NB4 (cell line): ENCODE measurements around the gene RSF1.
"Not testable (repeated sequence)": the region's sequence is repeated elsewhere in the genome, so short reads cannot be mapped to it uniquely, and the experiment has no call there.

Source experiments
- DNase-seq: peaks from one replicate; pipeline ENCODE4 v3.0.0; 2010; ENCODE audit warnings: low read depth
- H3K4me3 ChIP-seq: one replicate; pipeline ENCODE4 v1.5.1; 2011; ENCODE audit warnings: mild to moderate bottlenecking, low read depth, low read length, moderate library complexity
- MYC ChIP-seq: IDR thresholded peaks from 2 replicates; pipeline ENCODE4 v1.6.1; 2011; ENCODE audit warnings: low read depth, low read length
- POLR2A ChIP-seq: IDR thresholded peaks from 2 replicates; pipeline ENCODE4 v1.6.1; 2011; ENCODE audit warnings: mild to moderate bottlenecking; ENCODE audit not compliant: insufficient read length; ENCODE audit errors: extremely low read depth
- TF ChIP-seq, protein P1 (sequence below): IDR thresholded peaks from one replicate; pipeline ENCODE4 v1.5.1; 2012; ENCODE audit warnings: low read depth, low read length
- TF ChIP-seq, protein P2 (sequence below): IDR thresholded peaks from 2 replicates; pipeline ENCODE4 v1.6.1; 2011; ENCODE audit warnings: low read depth, low read length

The RSF1 gene

DNA sequence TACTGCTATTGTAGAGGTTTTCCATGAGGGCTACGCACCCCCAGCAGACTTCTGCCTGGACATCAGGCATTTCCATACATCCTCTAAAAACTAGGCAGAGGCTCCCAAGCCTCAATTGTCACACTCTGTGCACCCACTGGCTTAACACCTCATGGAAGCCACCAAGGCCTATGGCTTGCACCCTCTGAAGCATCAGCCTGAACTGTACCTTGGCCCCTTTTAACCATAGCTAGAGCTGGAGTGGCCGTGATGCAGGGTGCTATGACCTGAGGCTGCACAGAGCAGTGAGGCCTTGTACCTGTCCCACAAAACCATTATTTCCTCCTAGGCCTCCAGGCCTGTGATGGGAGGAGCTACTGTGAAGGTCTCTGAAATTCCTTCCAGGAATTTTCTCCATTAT, 34.3 kb upstream of the RSF1 start:
- H3K4me3 ChIP-seq = no peak overlapping the region
- no peak for TF ChIP-seq MYC
- TF ChIP-seq, protein P1, sequence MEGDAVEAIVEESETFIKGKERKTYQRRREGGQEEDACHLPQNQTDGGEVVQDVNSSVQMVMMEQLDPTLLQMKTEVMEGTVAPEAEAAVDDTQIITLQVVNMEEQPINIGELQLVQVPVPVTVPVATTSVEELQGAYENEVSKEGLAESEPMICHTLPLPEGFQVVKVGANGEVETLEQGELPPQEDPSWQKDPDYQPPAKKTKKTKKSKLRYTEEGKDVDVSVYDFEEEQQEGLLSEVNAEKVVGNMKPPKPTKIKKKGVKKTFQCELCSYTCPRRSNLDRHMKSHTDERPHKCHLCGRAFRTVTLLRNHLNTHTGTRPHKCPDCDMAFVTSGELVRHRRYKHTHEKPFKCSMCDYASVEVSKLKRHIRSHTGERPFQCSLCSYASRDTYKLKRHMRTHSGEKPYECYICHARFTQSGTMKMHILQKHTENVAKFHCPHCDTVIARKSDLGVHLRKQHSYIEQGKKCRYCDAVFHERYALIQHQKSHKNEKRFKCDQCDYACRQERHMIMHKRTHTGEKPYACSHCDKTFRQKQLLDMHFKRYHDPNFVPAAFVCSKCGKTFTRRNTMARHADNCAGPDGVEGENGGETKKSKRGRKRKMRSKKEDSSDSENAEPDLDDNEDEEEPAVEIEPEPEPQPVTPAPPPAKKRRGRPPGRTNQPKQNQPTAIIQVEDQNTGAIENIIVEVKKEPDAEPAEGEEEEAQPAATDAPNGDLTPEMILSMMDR = no peak
- TF ChIP-seq, protein P2, sequence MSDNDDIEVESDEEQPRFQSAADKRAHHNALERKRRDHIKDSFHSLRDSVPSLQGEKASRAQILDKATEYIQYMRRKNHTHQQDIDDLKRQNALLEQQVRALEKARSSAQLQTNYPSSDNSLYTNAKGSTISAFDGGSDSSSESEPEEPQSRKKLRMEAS = no peak
- TF ChIP-seq POLR2A = no peak
- no peak for DNase-seq

DNA sequence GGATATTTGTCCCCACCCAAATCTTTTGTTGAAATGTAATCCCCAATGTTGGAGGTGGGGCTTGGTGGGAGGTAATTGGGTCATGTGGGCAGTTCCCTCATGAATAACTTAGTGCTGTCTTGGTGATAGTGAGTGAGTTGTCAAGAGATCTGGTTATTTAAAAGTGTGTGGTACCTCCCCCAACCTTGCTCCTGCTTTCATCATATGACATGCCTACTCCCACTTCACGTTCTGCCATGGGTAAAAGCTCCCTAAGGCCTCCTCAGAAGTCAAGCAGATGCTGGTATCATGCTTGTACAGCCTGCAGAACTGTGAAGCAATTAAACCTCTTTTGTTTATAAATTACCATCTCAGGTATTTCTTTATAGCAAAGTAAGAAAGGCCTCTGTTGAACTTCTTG, 31.0 kb upstream of the RSF1 start:
- TF ChIP-seq MYC = no peak
- DNase-seq = no peak
- H3K4me3 ChIP-seq = no peak overlapping the region

DNA sequence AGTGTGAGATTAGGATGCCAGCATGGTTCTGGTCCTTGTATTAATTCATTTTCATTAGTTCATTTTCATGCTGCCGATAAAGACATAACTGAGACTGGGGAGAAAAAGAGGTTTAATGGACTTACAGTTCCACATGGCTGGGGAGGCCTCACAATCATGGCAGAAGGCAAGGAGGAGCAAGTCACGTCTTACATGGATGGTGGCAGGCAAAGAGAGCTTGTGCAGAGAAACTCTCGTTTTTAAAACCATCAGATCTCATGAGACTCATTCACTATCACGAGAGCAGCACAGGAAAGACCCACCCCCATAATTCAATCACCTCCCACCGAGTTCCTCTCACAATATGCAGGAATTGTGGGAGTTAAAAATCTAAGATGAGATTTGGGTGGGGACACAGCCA, 23.2 kb upstream of the RSF1 start:
- not testable (repeated sequence) for H3K4me3 ChIP-seq

DNA sequence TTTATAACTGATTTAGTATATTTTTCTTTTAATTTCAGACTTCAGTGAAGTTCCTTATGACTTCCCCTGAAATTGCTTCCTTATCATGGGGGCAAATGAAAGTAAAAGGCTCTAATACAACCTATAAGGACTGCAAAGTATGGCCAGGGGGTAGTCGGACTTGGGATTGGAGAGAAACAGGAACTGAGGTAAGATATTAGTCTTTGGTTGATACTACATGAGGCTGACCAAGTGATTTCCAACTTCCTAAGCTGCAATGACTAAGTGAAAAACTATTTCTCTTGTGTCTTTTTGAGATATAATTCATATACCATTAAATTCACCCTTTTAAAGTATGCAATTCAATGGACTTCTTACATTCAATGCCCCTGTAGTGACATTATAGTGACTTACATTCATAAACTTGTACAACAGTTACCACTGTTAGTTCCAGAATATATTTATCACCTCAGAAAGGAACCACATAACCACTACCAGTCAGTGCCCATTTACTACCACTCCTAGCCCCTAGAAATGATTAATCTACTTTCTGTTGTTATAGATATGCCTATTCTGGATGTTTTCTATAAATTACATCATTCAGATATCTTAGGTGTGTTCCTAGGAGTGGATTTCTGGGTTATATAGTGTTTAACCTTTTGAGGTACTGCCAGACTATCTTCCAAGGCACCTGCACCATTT, 22.1 kb upstream of the RSF1 start:
- no peak for TF ChIP-seq POLR2A
- TF ChIP-seq, protein P1 = no peak
- TF ChIP-seq MYC = no peak
- TF ChIP-seq, protein P2 = no peak
- no peak overlapping the region for H3K4me3 ChIP-seq
- no peak for DNase-seq

More for the DNA sequence above, 23.2 kb upstream of the RSF1 start:
- not testable (repeated sequence) for DNase-seq

DNA sequence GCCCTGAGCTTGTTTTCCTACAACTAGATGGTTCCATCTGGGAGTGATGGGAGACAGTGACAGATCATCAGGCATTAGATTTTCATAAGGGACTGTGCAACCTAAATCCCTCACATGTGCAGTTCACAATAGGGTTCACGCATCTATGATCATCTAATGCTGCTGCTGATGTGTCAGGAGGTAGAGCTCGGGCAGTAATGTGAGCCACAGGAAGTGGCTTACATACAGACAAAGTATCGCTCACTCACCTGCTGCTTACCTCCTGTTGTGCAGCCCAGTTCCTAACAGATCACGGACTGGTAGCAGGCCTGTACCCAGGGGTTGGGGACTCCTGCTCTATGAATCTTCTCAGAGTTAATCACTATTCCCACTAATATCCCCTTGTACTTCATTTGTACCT, 12.8 kb upstream of the RSF1 start:
- TF ChIP-seq MYC (no peak), POLR2A (no peak)
- TF ChIP-seq, protein P1 = no peak
- TF ChIP-seq, protein P2 = no peak
- no peak overlapping the region for H3K4me3 ChIP-seq
- DNase-seq = no peak

DNA sequence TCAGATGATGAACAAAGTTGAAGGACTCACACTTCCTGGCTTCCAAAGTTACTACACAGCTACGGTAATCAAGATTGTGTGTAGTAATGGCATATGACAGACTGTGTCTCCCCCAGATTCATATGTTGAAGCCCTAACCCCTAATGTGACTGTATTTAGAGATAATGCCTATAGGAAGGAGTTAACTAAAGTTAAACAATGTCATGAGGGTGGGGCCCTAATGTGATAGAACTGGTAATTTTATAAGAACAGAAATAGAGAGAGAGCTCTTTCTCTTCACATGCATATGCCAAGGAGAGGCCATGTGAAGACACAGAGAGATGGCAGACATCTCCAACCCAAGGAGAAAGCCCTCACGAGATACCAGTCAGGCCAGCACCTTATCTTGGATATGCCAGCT, 8.4 kb upstream of the RSF1 start:
- H3K4me3 ChIP-seq = no peak overlapping the region
- TF ChIP-seq MYC = no peak
- TF ChIP-seq, protein P2 = no peak
- TF ChIP-seq POLR2A = no peak
- TF ChIP-seq, protein P1 = no peak
- no peak for DNase-seq

DNA sequence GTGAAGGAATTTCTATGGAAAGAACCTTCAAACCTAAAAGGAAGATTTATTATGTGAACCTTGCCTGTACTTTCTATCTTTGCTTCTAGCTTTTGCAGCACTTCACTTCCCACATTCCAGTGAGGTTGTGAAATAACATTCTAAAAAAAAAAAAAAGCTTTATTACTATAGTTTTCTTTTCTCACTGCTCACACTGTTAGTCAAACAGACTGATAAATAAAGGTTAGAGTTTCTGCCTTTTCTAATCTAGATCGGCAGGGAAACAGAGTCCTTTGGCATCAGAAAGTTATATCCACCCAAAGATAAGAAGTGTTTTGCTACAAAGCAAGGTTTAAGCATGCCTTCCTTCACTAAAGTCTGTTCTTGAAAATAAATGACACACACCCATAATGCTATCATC, 3.3 kb upstream of the RSF1 start:
- no peak for DNase-seq
- H3K4me3 ChIP-seq = no peak overlapping the region
- TF ChIP-seq, protein P2 = no peak
- TF ChIP-seq POLR2A (no peak), MYC (no peak)
- TF ChIP-seq, protein P1 = no peak

DNA sequence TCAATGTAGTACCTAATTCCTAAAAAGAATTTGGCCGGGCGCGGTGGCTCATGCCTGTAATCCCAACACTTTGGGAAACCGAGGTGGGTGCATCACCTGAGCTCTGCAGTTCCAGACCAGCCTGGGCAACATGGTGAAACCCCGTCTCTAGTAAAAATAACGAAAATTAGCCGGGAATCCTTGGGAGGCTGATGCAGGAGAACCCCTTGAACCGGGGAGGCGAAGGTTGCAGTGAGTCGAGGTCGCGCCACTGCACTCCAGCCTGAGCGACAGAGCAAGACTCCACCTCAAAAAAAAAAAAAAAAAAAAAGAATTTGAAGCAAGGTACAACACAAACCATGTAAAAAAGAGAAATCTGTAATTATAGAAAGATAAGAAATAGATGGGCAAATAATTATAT, 1.6 kb upstream of the RSF1 start:
- not testable (repeated sequence) for H3K4me3 ChIP-seq, DNase-seq
